ENCODE data around the gene KLF12. TPM values are rescaled to one million over a fixed set of nuclear protein-coding genes. Genes with fewer than 3 reads are reported as not detected.
A peak's percentile ranks its signal among the peaks of the same experiment; 100 is the strongest.

Gene KLF12
- 3.2 and 3.8 TPM in 2 replicates for polyA plus RNA-seq (2013)

- Histone ChIP-seq H2BK12ac (ENCODE audit: low read length) (peak within 1 kb of the TSS; percentile 71), H3K4me3 (ENCODE audit: low read depth, low read length) (peak within 1 kb of the TSS; percentile 91), H2BK5ac (ENCODE audit: low read depth, low read length, poor library complexity) (peak within 1 kb of the TSS; percentile 73), H3K27ac (ENCODE audit: low read depth, low read length) (peak within 1 kb of the TSS; percentile 84), H3K9ac (ENCODE audit: low read length) (peak within 1 kb of the TSS; percentile 97), H4K8ac (ENCODE audit: low read depth, low read length) (peak within 1 kb of the TSS; percentile 96), H2AK5ac (ENCODE audit: low read length) (peak within 1 kb of the TSS; percentile 89), H4K12ac (ENCODE audit: low read depth, low read length) (peak within 1 kb of the TSS; percentile 97), H3K4me1 (ENCODE audit: control insufficient read depth in 1 of 2, insufficient read depth in 2 of 2, low read length in 2 of 2) (peaks cover 0 to 9% of the 10 kb centered on the region in 2 experiments), H3K79me1 (ENCODE audit: low read length) (peaks cover 19% of the 10 kb centered on the region), H4K91ac (ENCODE audit: low read depth, low read length) (peak within 1 kb of the TSS; percentile 98), H3K4me2 (ENCODE audit: low read length) (peak within 1 kb of the TSS; percentile 92), H3K27me3 (ENCODE audit: insufficient read depth, low read length) (no peaks in the 10 kb centered on the region), H2AFZ (ENCODE audit: insufficient read depth, low read length, poor library complexity) (peak within 1 kb of the TSS; percentile 99), H3K18ac (ENCODE audit: low read length) (peak within 1 kb of the TSS; percentile 96), H2BK120ac (ENCODE audit: insufficient read depth, low read length, poor library complexity) (peak within 1 kb of the TSS; percentile 95), H3K36me3 (ENCODE audit: control insufficient read depth in 1 of 2, insufficient read depth in 2 of 2, low read length in 2 of 2) (no peaks in the 10 kb centered on the region), H3K14ac (ENCODE audit: low read length) (peak within 1 kb of the TSS; percentile 99), H3K23ac (ENCODE audit: low read length) (no peak within 1 kb of the TSS), H3K79me2 (ENCODE audit: control insufficient read depth, insufficient read depth, low read length, poor library complexity) (peaks cover 7% of the 10 kb centered on the region), H3K9me3 (ENCODE audit: insufficient read depth, low read depth, low read length) (no peaks in the 10 kb centered on the region), H3K4ac (ENCODE audit: low read depth, low read length) (peak within 1 kb of the TSS; percentile 94)
- peak in 1 of 2 donors; percentile 37 for DNase-seq
- no CpG with 5 or more reads among the region's 54 CpGs for WGBS (ENCODE audit: extremely low coverage, insufficient coverage, insufficient read length)
Observed at GRCh38 chr13:74134221-74134776, at the start of gene KLF12. TSS of gene KLF12 (minus strand) at chr13:74134404.

DNA sequence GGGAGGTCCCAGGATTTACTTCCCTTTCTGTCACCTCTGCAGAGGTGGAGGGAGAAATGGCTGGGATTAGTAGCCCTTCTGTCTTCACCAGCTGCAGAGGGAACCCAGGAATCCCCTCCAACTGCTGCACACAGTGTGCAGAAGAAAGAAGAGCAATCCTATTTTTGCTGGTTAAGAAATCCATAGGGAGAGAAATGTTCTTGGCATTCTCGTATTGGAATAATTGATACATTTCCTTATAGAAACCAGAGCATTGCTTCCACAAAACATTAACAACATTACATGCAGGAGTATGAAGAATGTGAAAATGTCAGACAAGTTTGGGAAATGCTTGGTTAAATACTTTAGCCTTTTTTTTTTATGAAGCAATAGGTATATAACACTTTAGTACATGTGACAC is 48.3 kb upstream of the KLF12 start:
- no peak overlapping the region for H4K8ac ChIP-seq (ENCODE audit: low read depth, low read length)
- H3K4me3 ChIP-seq (ENCODE audit: low read depth, low read length) = no peak overlapping the region
- no peak overlapping the region for H2AK5ac ChIP-seq (ENCODE audit: low read length)
- H3K36me3 ChIP-seq (ENCODE audit: control insufficient read depth in 1 of 2, insufficient read depth in 2 of 2, low read length in 2 of 2) = no peaks in the 10 kb centered on the region
- no peaks in the 10 kb centered on the region for H3K27me3 ChIP-seq (ENCODE audit: insufficient read depth, low read length)
- no peak overlapping the region for H4K12ac ChIP-seq (ENCODE audit: low read depth, low read length)
- no peak overlapping the region for H3K4ac ChIP-seq (ENCODE audit: low read depth, low read length)
- no peak overlapping the region for H4K91ac ChIP-seq (ENCODE audit: low read depth, low read length)
- no peak overlapping the region for H3K4me2 ChIP-seq (ENCODE audit: low read length)
- no peaks in the 10 kb centered on the region for H3K79me1 ChIP-seq (ENCODE audit: low read length)
- H3K9me3 ChIP-seq (ENCODE audit: insufficient read depth, low read depth, low read length) = no peaks in the 10 kb centered on the region
- H3K23ac ChIP-seq (ENCODE audit: low read length) = no peak overlapping the region
- H2AFZ ChIP-seq (ENCODE audit: insufficient read depth, low read length, poor library complexity) = no peak overlapping the region
- H2BK5ac ChIP-seq (ENCODE audit: low read depth, low read length, poor library complexity) = no peak overlapping the region
- no peak for DNase-seq
- H2BK120ac ChIP-seq (ENCODE audit: insufficient read depth, low read length, poor library complexity) = no peak overlapping the region
- H3K14ac ChIP-seq (ENCODE audit: low read length) = no peak overlapping the region
- H3K27ac ChIP-seq (ENCODE audit: low read depth, low read length) = no peak overlapping the region
- peaks cover 3 to 4% of the 10 kb centered on the region in 2 experiments for H3K4me1 ChIP-seq (ENCODE audit: control insufficient read depth in 1 of 2, insufficient read depth in 2 of 2, low read length in 2 of 2)
- no peak overlapping the region for H3K9ac ChIP-seq (ENCODE audit: low read length)
- no peak overlapping the region for H3K18ac ChIP-seq (ENCODE audit: low read length)
- H3K79me2 ChIP-seq (ENCODE audit: control insufficient read depth, insufficient read depth, low read length, poor library complexity) = no peaks in the 10 kb centered on the region
- H2BK12ac ChIP-seq (ENCODE audit: low read length) = no peak overlapping the region
- no CpG with 5 or more reads among the region's 1 CpG for WGBS (ENCODE audit: extremely low coverage, insufficient coverage, insufficient read length)

GRCh38 chr13:74174810-74175209 is 40.6 kb upstream of the KLF12 start:
- H2BK12ac ChIP-seq (ENCODE audit: low read length) = no peak overlapping the region
- no peak for DNase-seq
- no CpG with 5 or more reads among the region's 2 CpGs for WGBS (ENCODE audit: extremely low coverage, insufficient coverage, insufficient read length)

DNA sequence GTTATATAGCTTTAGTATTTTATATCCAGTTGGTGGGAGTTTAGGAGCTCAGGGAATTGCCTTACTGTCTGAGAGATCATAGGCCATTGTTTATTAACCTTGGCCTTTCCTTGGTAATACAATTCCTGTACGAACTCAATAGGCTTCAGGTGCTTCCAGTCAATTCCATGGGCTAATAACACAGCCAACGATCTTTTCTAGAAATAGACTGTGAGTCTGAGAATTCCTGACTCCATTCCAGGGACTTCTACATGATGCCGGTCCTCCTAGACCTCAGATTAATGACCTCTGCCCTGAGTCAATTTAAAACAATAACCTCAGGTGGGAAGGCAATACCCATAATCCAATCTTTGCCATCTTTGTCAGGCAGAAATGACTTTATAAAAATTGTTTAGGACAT is 39.6 kb upstream of the KLF12 start:
- Histone ChIP-seq H3K27me3 (ENCODE audit: insufficient read depth, low read length) (no peaks in the 10 kb centered on the region), H3K79me2 (ENCODE audit: control insufficient read depth, insufficient read depth, low read length, poor library complexity) (no peaks in the 10 kb centered on the region), H2AFZ (ENCODE audit: insufficient read depth, low read length, poor library complexity) (no peak overlapping the region), H3K4me1 (ENCODE audit: control insufficient read depth in 1 of 2, insufficient read depth in 2 of 2, low read length in 2 of 2) (no peaks in the 10 kb centered on the region), H2BK120ac (ENCODE audit: insufficient read depth, low read length, poor library complexity) (no peak overlapping the region), H3K9me3 (ENCODE audit: insufficient read depth, low read depth, low read length) (no peaks in the 10 kb centered on the region), H3K4me2 (ENCODE audit: low read length) (no peak overlapping the region), H2BK12ac (ENCODE audit: low read length) (no peak overlapping the region), H3K18ac (ENCODE audit: low read length) (no peak overlapping the region), H3K36me3 (ENCODE audit: control insufficient read depth in 1 of 2, insufficient read depth in 2 of 2, low read length in 2 of 2) (no peaks in the 10 kb centered on the region), H2AK5ac (ENCODE audit: low read length) (no peak overlapping the region), H3K4me3 (ENCODE audit: low read depth, low read length) (no peak overlapping the region), H3K23ac (ENCODE audit: low read length) (no peak overlapping the region), H3K79me1 (ENCODE audit: low read length) (no peaks in the 10 kb centered on the region), H2BK5ac (ENCODE audit: low read depth, low read length, poor library complexity) (no peak overlapping the region), H3K27ac (ENCODE audit: low read depth, low read length) (no peak overlapping the region), H3K9ac (ENCODE audit: low read length) (no peak overlapping the region), H4K8ac (ENCODE audit: low read depth, low read length) (no peak overlapping the region), H4K12ac (ENCODE audit: low read depth, low read length) (no peak overlapping the region), H3K4ac (ENCODE audit: low read depth, low read length) (no peak overlapping the region), H4K91ac (ENCODE audit: low read depth, low read length) (no peak overlapping the region), H3K14ac (ENCODE audit: low read length) (no peak overlapping the region)
- no CpG with 5 or more reads among the region's 3 CpGs for WGBS (ENCODE audit: extremely low coverage, insufficient coverage, insufficient read length)
- DNase-seq = no peak

More at GRCh38 chr13:74174810-74175209, 40.6 kb upstream of the KLF12 start:
- H4K8ac ChIP-seq (ENCODE audit: low read depth, low read length) = no peak overlapping the region
- H2AFZ ChIP-seq (ENCODE audit: insufficient read depth, low read length, poor library complexity) = no peak overlapping the region
- no peaks in the 10 kb centered on the region for H3K36me3 ChIP-seq (ENCODE audit: control insufficient read depth in 1 of 2, insufficient read depth in 2 of 2, low read length in 2 of 2)
- no peak overlapping the region for H4K91ac ChIP-seq (ENCODE audit: low read depth, low read length)
- no peak overlapping the region for H3K4me2 ChIP-seq (ENCODE audit: low read length)
- H3K9me3 ChIP-seq (ENCODE audit: insufficient read depth, low read depth, low read length) = no peaks in the 10 kb centered on the region
- no peaks in the 10 kb centered on the region for H3K79me1 ChIP-seq (ENCODE audit: low read length)
- no peak overlapping the region for H3K23ac ChIP-seq (ENCODE audit: low read length)
- no peaks in the 10 kb centered on the region for H3K4me1 ChIP-seq (ENCODE audit: control insufficient read depth in 1 of 2, insufficient read depth in 2 of 2, low read length in 2 of 2)
- H3K9ac ChIP-seq (ENCODE audit: low read length) = no peak overlapping the region
- H3K14ac ChIP-seq (ENCODE audit: low read length) = no peak overlapping the region
- no peak overlapping the region for H2BK120ac ChIP-seq (ENCODE audit: insufficient read depth, low read length, poor library complexity)
- H2BK5ac ChIP-seq (ENCODE audit: low read depth, low read length, poor library complexity) = no peak overlapping the region
- no peak overlapping the region for H3K4ac ChIP-seq (ENCODE audit: low read depth, low read length)
- no peak overlapping the region for H4K12ac ChIP-seq (ENCODE audit: low read depth, low read length)
- H3K4me3 ChIP-seq (ENCODE audit: low read depth, low read length) = no peak overlapping the region
- H2AK5ac ChIP-seq (ENCODE audit: low read length) = no peak overlapping the region
- no peak overlapping the region for H3K27ac ChIP-seq (ENCODE audit: low read depth, low read length)
- H3K18ac ChIP-seq (ENCODE audit: low read length) = no peak overlapping the region
- H3K27me3 ChIP-seq (ENCODE audit: insufficient read depth, low read length) = no peaks in the 10 kb centered on the region
- no peaks in the 10 kb centered on the region for H3K79me2 ChIP-seq (ENCODE audit: control insufficient read depth, insufficient read depth, low read length, poor library complexity)

Data from trophoblast cell (in vitro differentiated cells and primary cell).